ENCODE data around the gene M1AP.

DNA sequence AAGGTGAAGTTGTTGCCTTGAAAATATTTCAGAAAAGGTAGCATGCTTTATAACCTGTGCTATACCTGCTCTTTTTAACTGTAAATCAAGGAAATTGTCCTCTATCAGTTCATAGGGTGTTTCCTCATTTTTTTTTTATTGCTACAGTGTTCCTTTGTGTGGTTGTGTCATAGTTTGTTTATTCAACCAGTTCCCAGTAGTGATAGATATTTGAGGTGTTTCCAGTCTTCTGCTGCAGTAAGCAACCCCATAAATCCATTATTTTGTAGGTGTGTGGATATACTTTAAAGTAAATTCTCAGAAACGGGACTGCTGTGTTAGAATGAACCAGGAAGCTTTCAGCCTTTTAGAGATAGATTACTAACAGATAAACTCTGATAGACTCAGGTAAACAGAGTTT lies 45.5 kb upstream of the M1AP start:
- TF ChIP-seq POLR2A (IDR thresholded peaks at IDR 0.05): no peak
- TF ChIP-seq, protein P1, sequence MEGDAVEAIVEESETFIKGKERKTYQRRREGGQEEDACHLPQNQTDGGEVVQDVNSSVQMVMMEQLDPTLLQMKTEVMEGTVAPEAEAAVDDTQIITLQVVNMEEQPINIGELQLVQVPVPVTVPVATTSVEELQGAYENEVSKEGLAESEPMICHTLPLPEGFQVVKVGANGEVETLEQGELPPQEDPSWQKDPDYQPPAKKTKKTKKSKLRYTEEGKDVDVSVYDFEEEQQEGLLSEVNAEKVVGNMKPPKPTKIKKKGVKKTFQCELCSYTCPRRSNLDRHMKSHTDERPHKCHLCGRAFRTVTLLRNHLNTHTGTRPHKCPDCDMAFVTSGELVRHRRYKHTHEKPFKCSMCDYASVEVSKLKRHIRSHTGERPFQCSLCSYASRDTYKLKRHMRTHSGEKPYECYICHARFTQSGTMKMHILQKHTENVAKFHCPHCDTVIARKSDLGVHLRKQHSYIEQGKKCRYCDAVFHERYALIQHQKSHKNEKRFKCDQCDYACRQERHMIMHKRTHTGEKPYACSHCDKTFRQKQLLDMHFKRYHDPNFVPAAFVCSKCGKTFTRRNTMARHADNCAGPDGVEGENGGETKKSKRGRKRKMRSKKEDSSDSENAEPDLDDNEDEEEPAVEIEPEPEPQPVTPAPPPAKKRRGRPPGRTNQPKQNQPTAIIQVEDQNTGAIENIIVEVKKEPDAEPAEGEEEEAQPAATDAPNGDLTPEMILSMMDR (IDR thresholded peaks at IDR 0.05 in 4 of 5, conservative IDR thresholded peaks at IDR 0.05 in 1 of 5): no peak

Data from gastrocnemius medialis (tissue), 4 donors.